ENCODE measurements around the gene DDX3X. TPM values are rescaled to one million over a fixed set of nuclear protein-coding genes. Genes with fewer than 3 reads are reported as not detected.
"Not testable (repeated sequence)": the region's sequence is repeated elsewhere in the genome, so short reads cannot be mapped to it uniquely, and the experiment has no call there.

The DDX3X gene
- total RNA-seq, 2 experiments from 2014 or later = 320 to 322 TPM

DNA sequence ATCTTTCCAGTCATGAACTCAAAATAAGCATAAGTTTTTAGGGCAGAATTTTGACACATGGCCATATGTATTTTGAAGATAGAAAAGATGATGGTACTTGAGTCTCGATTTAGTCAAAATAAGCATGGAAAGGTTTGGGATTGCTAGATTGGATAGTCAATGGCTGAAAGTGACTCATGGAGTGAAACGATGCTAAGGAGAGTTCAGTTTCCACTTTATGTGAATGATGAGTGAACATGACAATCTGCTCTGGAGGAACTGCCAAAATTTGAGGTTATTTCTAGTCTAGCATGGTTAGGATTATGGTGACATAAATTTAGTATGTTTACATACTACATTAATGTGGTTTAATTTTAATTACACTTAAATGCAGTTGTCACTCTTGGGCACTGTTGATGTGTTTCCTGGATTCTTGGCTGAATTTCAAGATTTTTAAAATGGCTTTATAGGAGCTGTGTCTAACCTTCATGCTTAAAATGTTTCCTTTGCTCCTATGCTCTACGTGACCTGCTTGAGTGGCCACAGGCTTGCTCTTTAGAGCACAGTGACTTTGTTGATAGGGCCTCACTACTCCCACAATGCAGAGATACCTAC lies 17.1 kb downstream of the DDX3X start:
- ChIA-PET POLR2A (no interaction called here), CTCF (no interaction called here)

DNA sequence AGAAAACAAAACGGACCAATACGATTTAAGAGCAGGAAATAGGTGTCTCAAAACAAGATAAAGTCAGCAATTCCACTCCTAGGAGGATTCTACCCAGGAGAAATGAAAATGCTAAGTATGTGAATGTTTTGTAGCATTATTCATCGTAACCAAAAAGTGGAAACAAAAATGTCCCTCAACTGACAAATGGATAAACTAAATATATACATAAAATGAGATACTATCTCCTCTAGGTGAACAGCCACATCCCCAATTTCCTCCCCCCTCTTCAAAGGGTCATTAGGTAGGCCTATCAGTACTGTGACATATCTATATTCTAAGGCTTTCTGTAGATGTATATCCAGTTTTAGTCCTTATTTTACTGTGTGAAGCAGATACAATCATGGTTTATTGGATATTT lies 18.0 kb downstream of the DDX3X start:
- POLR2A ChIA-PET = no interaction called here
- CTCF ChIA-PET = no interaction called here

- CTCF ChIA-PET = no interaction called here
- POLR2A ChIA-PET = interaction anchor here (1.6 kb wide), 1 partner anchor 19 kb away, joined by 4 read pairs; no protein-coding TSS in a partner anchor
Observed at GRCh38 chrX:41352329-41352838, 18.4 kb downstream of the DDX3X start.

- POLR2A ChIA-PET = interaction anchor here (0.6 to 1.6 kb wide), 2 partner anchors 9 to 20 kb away, joined by 3 to 4 read pairs; no protein-coding TSS in a partner anchor
- CTCF ChIA-PET = no interaction called here
Observed at GRCh38 chrX:41353985-41354384, 20.0 kb downstream of the DDX3X start.

- ChIA-PET POLR2A (no interaction called here), CTCF (no interaction called here)
Observed at GRCh38 chrX:41369152-41369551, 35.2 kb downstream of the DDX3X start.

- CTCF ChIA-PET, POLR2A ChIA-PET: not testable (repeated sequence)
Observed at GRCh38 chrX:41371575-41371974, 37.6 kb downstream of the DDX3X start.

DNA sequence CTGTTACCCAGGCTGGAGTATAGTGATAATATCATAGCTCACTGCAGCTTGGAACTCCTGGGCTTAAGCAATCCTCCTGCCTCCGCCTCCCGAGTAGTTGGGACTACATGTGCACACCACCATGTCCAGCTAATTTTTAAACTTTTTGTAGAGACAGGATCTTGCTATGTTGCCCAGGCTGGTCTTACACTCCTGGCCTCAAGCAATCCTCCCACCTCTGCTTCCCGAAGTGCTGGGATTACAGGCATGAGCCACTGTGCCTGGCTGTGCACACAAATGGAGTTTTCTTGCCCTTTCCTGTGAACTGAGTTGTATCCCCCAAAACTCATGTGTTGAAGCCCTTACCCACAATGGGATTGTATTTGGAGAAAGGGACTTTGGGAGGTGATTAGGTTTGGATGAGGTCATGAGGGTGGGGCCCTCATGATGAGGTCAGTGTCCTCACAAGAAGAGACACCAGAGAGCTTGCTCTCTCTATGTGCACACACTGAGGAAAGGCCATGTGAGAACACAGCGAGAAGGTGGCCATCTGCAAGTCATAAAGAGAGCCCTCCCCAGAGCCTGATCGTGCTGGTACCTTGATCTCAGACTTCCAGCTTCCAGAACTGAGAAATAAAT lies 40.1 kb downstream of the DDX3X start:
- CTCF ChIA-PET = no interaction called here
- POLR2A ChIA-PET = no interaction called here

GRCh38 chrX:41377624-41378023 lies 43.7 kb downstream of the DDX3X start:
- CTCF ChIA-PET = interaction anchor here (0.6 kb wide), 1 partner anchor 39 kb away, joined by 3 read pairs; no protein-coding TSS in a partner anchor
- POLR2A ChIA-PET = no interaction called here

GRCh38 chrX:41381685-41382084 lies 47.7 kb downstream of the DDX3X start:
- ChIA-PET POLR2A (no interaction called here), CTCF (no interaction called here)

DNA sequence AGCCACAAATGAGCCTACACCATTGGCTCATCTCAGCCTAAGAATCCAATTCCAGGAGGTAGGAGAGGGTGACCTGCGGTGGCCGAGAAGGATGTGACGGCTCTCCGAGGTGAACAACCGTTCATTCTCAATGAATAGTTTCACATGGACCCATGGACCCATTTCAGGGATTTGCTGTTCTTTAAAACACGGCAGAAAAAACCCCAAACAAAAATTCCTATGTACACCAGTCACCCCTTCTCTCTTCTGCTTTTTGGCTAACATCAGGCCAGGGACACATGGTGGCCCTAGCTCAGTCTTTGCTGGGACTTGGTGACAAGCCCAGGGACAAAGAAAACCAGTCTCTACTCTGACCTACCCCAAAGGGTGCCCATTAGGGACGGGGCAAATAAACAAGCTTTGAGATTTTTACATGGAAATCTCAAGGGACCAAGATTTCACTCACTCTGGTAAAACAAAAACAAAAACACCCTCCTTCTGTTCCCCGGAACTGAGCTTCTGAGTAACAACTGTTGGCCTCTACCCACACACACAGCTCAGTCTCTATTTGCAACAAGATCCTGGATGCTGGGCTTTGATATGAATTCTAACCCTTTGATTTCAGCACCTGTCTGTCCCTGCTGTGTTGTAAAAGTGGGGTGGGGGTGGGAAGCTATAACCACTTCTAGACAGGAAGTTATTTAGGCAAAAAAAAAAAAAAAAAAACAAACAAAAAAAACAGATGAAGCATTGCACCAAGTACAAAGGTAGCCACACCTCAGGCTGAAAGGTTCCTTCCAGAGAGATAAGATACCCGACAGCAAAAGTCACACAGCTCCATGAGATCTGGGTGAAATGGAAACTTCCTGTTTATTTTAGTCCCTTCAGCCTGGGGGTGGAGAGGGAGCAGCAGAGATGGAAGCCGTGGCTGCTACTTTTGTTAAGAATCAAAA lies 49.0 kb downstream of the DDX3X start:
- ChIA-PET CTCF (interaction anchor here (0.6 kb wide), 1 partner anchor 167 kb away, joined by 3 read pairs; no protein-coding TSS in a partner anchor), POLR2A (no interaction called here)

GRCh38 chrX:41384051-41384705 lies 50.2 kb downstream of the DDX3X start:
- ChIA-PET CTCF (no interaction called here), POLR2A (interaction anchor here (0.6 kb wide), 1 partner anchor 107 kb away, joined by 4 read pairs; no protein-coding TSS in a partner anchor)

GRCh38 chrX:41386222-41386990 lies 52.4 kb downstream of the DDX3X start:
- CTCF ChIA-PET = no interaction called here
- POLR2A ChIA-PET = no interaction called here

DNA sequence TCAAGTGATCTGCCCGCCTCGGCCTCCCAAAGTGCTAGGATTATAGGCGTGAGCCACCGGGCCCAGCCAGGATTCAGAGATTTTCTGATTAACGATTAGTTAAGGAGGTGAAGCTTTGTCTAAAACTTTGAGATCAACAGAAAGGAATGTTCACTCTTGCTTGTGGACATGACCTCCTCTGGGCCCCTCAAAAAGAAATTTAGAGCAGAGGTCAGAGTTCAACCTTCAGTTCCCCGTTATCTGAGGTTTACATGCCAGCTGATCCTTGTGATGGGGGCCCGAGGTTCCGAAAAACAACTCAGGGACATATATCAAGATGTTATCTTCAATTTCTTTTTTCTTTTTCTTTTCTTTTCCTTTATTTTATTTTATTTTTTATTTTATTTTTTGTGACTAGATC lies 54.6 kb downstream of the DDX3X start:
- CTCF ChIA-PET = no interaction called here
- POLR2A ChIA-PET = no interaction called here

- POLR2A ChIA-PET = no interaction called here
- CTCF ChIA-PET = no interaction called here
Observed at GRCh38 chrX:41389311-41389888, 55.4 kb downstream of the DDX3X start.

DNA sequence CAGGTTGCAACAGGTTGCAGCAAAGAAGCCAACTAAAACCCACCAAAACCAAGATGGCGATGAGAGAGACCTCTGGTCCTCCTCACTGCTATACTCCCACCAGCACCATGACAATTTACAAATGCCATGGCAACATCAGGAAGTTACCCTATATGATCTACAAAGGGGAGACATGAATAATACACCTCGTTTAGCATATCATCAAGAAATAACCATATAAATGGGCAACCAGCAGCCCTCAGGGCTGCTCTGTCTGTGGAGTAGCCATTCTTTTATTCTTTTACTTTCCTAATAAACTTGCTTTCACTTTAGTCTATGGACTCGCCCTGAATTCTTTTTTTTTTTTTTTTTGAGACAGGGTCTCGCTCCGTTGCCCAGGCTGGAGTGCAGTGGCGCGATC lies 56.6 kb downstream of the DDX3X start:
- CTCF ChIA-PET, POLR2A ChIA-PET: not testable (repeated sequence)

DNA sequence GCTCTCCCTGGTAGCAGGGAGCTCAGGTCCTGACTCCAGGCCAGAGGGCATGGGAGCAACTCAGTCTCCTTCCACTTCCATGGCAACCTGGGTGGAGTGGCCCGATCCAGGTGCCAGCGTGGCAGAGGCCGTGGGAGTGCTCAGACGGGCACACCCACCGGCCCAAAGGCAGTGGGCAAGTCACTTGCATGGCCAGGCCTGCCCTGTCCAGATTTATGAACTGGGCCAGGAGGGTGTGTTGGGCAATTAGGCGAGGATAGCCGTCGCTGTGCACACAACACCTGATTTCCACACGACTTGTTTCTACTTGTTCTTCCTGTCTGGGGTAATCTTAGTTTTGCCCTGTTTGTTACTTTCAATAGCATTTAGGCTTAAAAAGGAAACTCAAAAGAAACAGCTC lies 57.6 kb downstream of the DDX3X start:
- CTCF ChIA-PET = no interaction called here
- POLR2A ChIA-PET = no interaction called here

DNA sequence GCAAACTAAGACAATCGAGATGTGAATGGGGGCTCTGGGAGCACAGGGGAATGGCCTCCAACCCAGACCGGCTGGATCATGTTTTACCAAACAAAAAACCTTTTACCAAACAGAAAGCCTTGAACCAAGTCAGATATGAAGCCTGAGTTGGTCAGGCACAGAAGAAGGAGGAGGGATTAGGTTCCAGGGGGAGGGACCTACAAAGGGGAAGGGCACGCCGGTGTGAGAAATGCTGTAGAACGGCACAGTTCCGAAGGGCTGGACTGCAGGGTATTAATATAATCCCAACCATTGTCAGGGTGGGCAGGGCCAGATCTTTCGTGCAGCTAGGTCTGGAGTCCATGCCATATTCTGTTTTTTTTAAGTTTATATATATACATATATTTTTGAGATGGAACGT lies 60.3 kb downstream of the DDX3X start:
- POLR2A ChIA-PET = no interaction called here
- CTCF ChIA-PET = no interaction called here

GRCh38 chrX:41397219-41397618 lies 63.3 kb downstream of the DDX3X start:
- ChIA-PET CTCF (no interaction called here), POLR2A (no interaction called here)

GRCh38 chrX:41397768-41398167 lies 63.8 kb downstream of the DDX3X start:
- CTCF ChIA-PET = no interaction called here

More at GRCh38 chrX:41397768-41398167, 63.8 kb downstream of the DDX3X start:
- POLR2A ChIA-PET = no interaction called here
